Measurements from ENCODE around the gene SMOC1.

DNA sequence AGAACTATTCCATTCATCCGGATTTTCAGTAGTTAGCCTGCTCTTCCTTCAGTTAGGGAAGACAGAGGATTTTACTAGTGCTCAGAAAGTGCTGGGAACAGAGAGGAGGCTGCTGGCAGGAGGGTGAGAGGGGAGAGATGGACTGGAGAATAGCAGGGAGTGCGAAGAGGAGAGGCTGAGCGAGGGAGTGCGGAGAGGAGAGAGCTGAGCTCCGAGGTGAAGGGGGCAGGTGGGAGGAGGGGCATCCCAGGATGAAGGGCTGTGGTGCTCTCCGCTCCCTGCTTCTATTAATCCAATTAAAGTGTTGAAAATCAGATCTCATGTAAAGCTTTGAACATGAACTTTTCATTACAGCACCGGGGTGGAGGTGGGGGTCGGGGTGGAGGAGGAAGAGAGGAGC lies 20.4 kb upstream of the SMOC1 start:
- TF ChIP-seq POLR2A (IDR thresholded peaks at IDR 0.05): no peak
- TF ChIP-seq, protein P1, sequence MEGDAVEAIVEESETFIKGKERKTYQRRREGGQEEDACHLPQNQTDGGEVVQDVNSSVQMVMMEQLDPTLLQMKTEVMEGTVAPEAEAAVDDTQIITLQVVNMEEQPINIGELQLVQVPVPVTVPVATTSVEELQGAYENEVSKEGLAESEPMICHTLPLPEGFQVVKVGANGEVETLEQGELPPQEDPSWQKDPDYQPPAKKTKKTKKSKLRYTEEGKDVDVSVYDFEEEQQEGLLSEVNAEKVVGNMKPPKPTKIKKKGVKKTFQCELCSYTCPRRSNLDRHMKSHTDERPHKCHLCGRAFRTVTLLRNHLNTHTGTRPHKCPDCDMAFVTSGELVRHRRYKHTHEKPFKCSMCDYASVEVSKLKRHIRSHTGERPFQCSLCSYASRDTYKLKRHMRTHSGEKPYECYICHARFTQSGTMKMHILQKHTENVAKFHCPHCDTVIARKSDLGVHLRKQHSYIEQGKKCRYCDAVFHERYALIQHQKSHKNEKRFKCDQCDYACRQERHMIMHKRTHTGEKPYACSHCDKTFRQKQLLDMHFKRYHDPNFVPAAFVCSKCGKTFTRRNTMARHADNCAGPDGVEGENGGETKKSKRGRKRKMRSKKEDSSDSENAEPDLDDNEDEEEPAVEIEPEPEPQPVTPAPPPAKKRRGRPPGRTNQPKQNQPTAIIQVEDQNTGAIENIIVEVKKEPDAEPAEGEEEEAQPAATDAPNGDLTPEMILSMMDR (IDR thresholded peaks at IDR 0.05): no peak

Measured in body of pancreas (tissue), 4 donors.